Suprapubic skin (tissue), 4 donors: ENCODE data around the gene NEBL. TPM values are rescaled to one million over a fixed set of nuclear protein-coding genes. Genes with fewer than 3 reads are reported as not detected.

Experiments used
- DNase-seq, 2 donors: peaks; one replicate each; pipeline ENCODE4 v3.0.0-alpha.2; 2019; ENCODE audit warnings: low spot score in 2 of 2
- H3K27ac ChIP-seq: fragments of 200-600 bp; sonication (generic); one replicate; pipeline ENCODE4 v1.5.1; 2019
- H3K27me3 ChIP-seq: fragments of 200-600 bp; sonication (generic); one replicate; pipeline ENCODE4 v1.5.1; 2019
- H3K36me3 ChIP-seq: fragments of 200-600 bp; sonication (generic); one replicate; pipeline ENCODE4 v1.5.1; 2019
- H3K4me1 ChIP-seq: fragments of 200-600 bp; sonication (generic); one replicate; pipeline ENCODE4 v1.5.1; 2019
- H3K4me3 ChIP-seq: fragments of 200-600 bp; sonication (generic); one replicate; pipeline ENCODE4 v1.5.1; 2019; ENCODE audit warnings: mild to moderate bottlenecking
- H3K9me3 ChIP-seq: fragments of 200-600 bp; sonication (generic); one replicate; pipeline ENCODE4 v1.5.1; 2019
- EP300 ChIP-seq: sonication (generic); formaldehyde crosslinking; IDR thresholded peaks from one replicate; pipeline ENCODE4 v1.6.1; 2017; ENCODE audit warnings: antibody characterized with exemption
- POLR2A ChIP-seq, 2 donors: fragments of 450-650 bp; IDR thresholded peaks; one replicate each; pipeline ENCODE4 v1.6.1; 2017; ENCODE audit warnings: antibody characterized with exemption in 2 of 2, mild to moderate bottlenecking in 2 of 2, moderate library complexity in 2 of 2
- POLR2AphosphoS5 ChIP-seq, 3 donors: sonication (generic); formaldehyde crosslinking; IDR thresholded peaks; one replicate each; pipeline ENCODE4 v1.6.1; 2017; ENCODE audit warnings: antibody characterized with exemption in 3 of 3
- WGBS: methylation state at CpG from one replicate; pipeline ENCODE4 v1.1.5; 2018; 5-methylcytosine and 5-hydroxymethylcytosine counted together
- total RNA-seq, 4 donors: library from RNA; depleted of rRNA; stranded (reverse); fragments of >200 nt; gene quantifications; one replicate each; pipeline ENCODE4 v1.1.0, GENCODE V29; 2016
- TF ChIP-seq, protein P1 (sequence below), 2 donors: fragments of 200-600 bp in 1 of 2; fragments of 450-650 bp in 1 of 2; sonication (generic) in 1 of 2; IDR thresholded peaks; one replicate each; pipeline ENCODE4 v1.5.1; 2016 to 2019; ENCODE audit warnings: antibody characterized with exemption in 2 of 2, mild to moderate bottlenecking in 1 of 2, moderate library complexity in 1 of 2

The NEBL gene
- total RNA-seq, 4 donors from 2014 or later = 49.9 to 86.4 (median 70.5) TPM

DNA sequence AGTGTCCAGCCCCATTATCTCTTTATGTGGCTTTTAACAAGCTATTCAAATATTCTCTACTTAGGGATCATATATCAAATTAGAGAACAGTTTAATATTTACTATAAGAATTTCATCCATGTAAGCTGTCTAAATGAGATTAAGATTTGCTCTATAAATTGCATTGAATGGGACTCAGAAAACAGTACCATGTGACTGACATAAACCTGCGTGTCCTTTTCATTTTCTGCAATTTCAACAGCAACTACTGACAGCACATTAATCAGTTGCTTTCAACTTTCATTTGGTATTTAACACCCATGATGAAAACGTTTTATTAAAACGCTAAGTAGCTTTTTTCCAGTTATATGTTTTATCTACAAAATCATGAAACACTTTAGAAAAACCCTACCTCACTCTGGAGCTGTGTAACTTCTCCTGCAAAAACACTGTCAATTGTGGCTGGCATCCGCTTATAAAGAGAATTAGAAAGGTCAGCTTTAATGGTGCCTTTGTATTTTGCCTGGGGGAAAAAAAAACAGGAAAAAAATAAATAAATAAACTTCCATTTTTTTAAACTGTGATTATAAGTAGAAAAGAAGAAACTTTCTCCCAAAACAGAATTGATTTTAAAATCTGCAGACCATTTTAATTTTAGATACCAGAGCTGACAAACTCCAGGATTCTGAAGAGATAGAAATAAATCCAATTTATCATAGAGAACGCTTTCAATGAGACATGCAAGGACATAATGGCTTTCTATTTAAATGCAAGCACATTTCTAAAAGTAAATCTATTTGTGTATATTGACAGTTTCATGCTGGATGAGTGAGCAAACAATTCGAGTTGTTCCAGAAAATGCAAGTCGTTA is 9.2 kb downstream of the NEBL start:
- H3K27me3 ChIP-seq = no peaks in the 10 kb centered on the region
- H3K4me3 ChIP-seq = no peak overlapping the region
- DNase-seq = no peak
- TF ChIP-seq, protein P1, sequence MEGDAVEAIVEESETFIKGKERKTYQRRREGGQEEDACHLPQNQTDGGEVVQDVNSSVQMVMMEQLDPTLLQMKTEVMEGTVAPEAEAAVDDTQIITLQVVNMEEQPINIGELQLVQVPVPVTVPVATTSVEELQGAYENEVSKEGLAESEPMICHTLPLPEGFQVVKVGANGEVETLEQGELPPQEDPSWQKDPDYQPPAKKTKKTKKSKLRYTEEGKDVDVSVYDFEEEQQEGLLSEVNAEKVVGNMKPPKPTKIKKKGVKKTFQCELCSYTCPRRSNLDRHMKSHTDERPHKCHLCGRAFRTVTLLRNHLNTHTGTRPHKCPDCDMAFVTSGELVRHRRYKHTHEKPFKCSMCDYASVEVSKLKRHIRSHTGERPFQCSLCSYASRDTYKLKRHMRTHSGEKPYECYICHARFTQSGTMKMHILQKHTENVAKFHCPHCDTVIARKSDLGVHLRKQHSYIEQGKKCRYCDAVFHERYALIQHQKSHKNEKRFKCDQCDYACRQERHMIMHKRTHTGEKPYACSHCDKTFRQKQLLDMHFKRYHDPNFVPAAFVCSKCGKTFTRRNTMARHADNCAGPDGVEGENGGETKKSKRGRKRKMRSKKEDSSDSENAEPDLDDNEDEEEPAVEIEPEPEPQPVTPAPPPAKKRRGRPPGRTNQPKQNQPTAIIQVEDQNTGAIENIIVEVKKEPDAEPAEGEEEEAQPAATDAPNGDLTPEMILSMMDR (IDR thresholded peaks at IDR 0.05) = no peak
- TF ChIP-seq POLR2AphosphoS5 (IDR thresholded peaks at IDR 0.05) (no peak), POLR2A (IDR thresholded peaks at IDR 0.05) (no peak), EP300 (no peak)
- WGBS = 70% methylated on average over 7 of the region's 7 CpGs
- no peak overlapping the region for H3K27ac ChIP-seq
- H3K36me3 ChIP-seq = no peaks in the 10 kb centered on the region
- H3K4me1 ChIP-seq = peaks cover 3% of the 10 kb centered on the region
- H3K9me3 ChIP-seq = no peaks in the 10 kb centered on the region

DNA sequence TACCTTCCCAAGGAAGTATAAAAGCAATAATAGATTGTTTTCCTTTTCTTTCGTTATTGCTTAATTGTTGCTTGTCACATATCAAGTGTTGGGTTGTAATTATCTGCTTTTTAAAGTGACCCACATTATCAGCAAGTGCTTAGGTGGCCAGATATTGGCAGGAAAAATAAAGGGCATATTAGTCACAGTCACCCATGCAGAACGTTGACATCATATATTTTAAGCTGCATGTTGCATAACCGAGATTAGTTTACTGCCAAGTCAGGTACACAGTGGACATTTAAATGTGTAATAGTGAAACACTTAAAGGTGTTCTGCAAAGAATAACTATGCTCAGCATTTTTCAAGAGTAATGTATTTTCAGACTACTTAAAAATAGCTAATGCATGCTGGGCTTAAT is 11.4 kb downstream of the NEBL start:
- no peaks in the 10 kb centered on the region for H3K27me3 ChIP-seq
- TF ChIP-seq EP300 (no peak), POLR2AphosphoS5 (IDR thresholded peaks at IDR 0.05) (no peak), POLR2A (IDR thresholded peaks at IDR 0.05) (no peak)
- TF ChIP-seq, protein P1 (IDR thresholded peaks at IDR 0.05) = no peak
- no peak for DNase-seq
- no peak overlapping the region for H3K27ac ChIP-seq
- no peak overlapping the region for H3K4me3 ChIP-seq
- no peaks in the 10 kb centered on the region for H3K9me3 ChIP-seq
- no peaks in the 10 kb centered on the region for H3K36me3 ChIP-seq
- 55% methylated on average over 3 of the region's 3 CpGs for WGBS
- no peaks in the 10 kb centered on the region for H3K4me1 ChIP-seq

DNA sequence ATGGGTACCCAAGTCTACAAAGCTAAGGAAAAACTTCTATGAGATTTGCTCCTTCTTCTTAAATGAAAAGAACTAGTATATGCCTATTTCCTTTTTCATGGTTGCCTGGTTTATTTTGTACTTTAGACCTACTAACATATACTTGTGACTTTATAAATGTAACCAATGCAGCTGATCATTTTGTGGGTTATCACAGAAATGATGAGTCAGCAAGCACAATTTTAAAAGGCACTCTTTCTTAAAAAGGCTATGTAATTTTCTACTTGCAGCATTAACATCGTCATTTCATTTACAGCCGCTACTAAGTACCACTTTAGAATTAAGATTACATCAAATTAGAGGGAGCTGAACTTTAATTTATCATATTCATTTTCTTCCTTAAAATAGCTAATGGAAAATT is 13.6 kb downstream of the NEBL start:
- no peak for DNase-seq
- 94% methylated on average over 2 of the region's 2 CpGs for WGBS
- peaks cover 2% of the 10 kb centered on the region for H3K36me3 ChIP-seq
- H3K27me3 ChIP-seq = no peaks in the 10 kb centered on the region
- no peak overlapping the region for H3K4me3 ChIP-seq
- no peaks in the 10 kb centered on the region for H3K9me3 ChIP-seq
- H3K4me1 ChIP-seq = no peaks in the 10 kb centered on the region
- no peak for TF ChIP-seq POLR2A (IDR thresholded peaks at IDR 0.05)
- TF ChIP-seq, protein P1 (IDR thresholded peaks at IDR 0.05) = no peak
- no peak for TF ChIP-seq EP300
- TF ChIP-seq POLR2AphosphoS5 (IDR thresholded peaks at IDR 0.05) = no peak
- H3K27ac ChIP-seq = no peak overlapping the region

DNA sequence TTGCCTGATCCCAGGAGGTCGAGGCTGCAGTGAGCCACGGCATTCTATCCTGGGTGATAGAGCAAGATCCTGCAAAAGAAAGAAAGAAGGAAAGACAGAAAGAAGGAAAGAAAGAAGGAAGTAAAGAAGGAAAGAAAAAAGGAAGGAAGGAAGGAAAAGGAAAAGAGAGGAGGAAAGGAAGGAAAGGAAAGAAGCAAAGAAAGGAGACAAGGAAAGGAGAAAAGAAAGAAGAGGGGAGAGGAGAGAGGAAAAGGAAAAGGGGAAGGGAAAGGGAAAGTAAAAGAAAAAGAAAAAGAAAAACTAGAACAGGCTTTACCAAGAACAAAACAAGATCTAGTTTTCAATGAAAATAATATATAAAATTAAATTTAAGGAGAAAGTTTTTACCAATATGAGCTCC is 15.0 kb downstream of the NEBL start:
- TF ChIP-seq, protein P1 (IDR thresholded peaks at IDR 0.05) = no peak
- TF ChIP-seq EP300 (no peak), POLR2AphosphoS5 (IDR thresholded peaks at IDR 0.05) (no peak), POLR2A (IDR thresholded peaks at IDR 0.05) (no peak)
- no peak overlapping the region for H3K27ac ChIP-seq
- H3K9me3 ChIP-seq = no peaks in the 10 kb centered on the region
- no peaks in the 10 kb centered on the region for H3K4me1 ChIP-seq
- no peak overlapping the region for H3K4me3 ChIP-seq
- no peak for DNase-seq
- peaks cover 12% of the 10 kb centered on the region for H3K36me3 ChIP-seq
- H3K27me3 ChIP-seq = no peaks in the 10 kb centered on the region
- 64% methylated on average over 2 of the region's 2 CpGs for WGBS

DNA sequence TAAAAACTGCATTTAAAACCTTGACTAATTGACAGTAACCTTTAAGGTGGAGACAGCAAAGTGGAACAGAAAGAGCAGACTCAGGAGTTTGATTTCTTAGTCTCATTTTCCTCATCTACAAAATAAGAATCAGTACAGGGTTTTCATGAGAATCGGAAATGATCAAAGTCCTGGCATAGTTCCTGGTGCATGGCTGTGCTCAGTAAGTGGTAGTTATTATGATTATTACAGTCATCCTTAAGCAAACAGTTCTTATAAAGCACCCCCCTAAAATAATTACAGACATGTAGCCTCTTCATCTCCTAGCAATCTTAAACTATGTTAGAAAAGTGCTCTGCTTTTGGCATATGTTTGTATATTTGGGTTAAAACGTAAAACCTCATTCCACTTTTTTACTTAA is 18.0 kb downstream of the NEBL start:
- TF ChIP-seq, protein P1 (IDR thresholded peaks at IDR 0.05) = no peak
- TF ChIP-seq POLR2A (IDR thresholded peaks at IDR 0.05) (no peak), EP300 (no peak), POLR2AphosphoS5 (IDR thresholded peaks at IDR 0.05) (no peak)
- no peak for DNase-seq
- H3K27me3 ChIP-seq = no peaks in the 10 kb centered on the region
- 91% methylated on average over 2 of the region's 2 CpGs for WGBS
- H3K9me3 ChIP-seq = no peaks in the 10 kb centered on the region
- H3K36me3 ChIP-seq = peaks cover 12% of the 10 kb centered on the region
- no peak overlapping the region for H3K4me3 ChIP-seq
- no peaks in the 10 kb centered on the region for H3K4me1 ChIP-seq
- H3K27ac ChIP-seq = no peak overlapping the region
